CD4-positive, alpha-beta T cell treated with Interleukin-17A for 4 hours (primary cell): ENCODE results near the gene CD84.
"Not testable (repeated sequence)": the region's sequence is repeated elsewhere in the genome, so short reads cannot be mapped to it uniquely, and the experiment has no call there.

ENCODE experiments used
- DNase-seq: peaks from one replicate; pipeline ENCODE4 v3.0.0-alpha.2; 2020; ENCODE audit warnings: mixed read lengths

The CD84 gene

GRCh38 chr1:160567858-160568682 lies 11.2 kb downstream of the CD84 start:
- peak; percentile 84 for DNase-seq

- DNase-seq = no peak
These were observed 12.0 kb downstream of the CD84 start for GRCh38 chr1:160567341-160567740.

- DNase-seq = no peak
These were observed 13.7 kb downstream of the CD84 start for GRCh38 chr1:160565564-160565963.

GRCh38 chr1:160563230-160563629 lies 16.1 kb downstream of the CD84 start:
- not testable (repeated sequence) for DNase-seq

GRCh38 chr1:160562745-160563144 lies 16.6 kb downstream of the CD84 start:
- DNase-seq = not testable (repeated sequence)

- DNase-seq = no peak
These were observed 18.5 kb downstream of the CD84 start for GRCh38 chr1:160560806-160561205.

GRCh38 chr1:160560045-160560705 lies 19.1 kb downstream of the CD84 start:
- no peak for DNase-seq

GRCh38 chr1:160559437-160559836 lies 19.9 kb downstream of the CD84 start:
- DNase-seq = not testable (repeated sequence)

- DNase-seq = no peak
These were observed 20.5 kb downstream of the CD84 start for GRCh38 chr1:160558660-160559380.

- DNase-seq = no peak
These were observed 25.5 kb downstream of the CD84 start for GRCh38 chr1:160553778-160554177.

GRCh38 chr1:160552425-160552824 lies 26.9 kb downstream of the CD84 start:
- DNase-seq = no peak

GRCh38 chr1:160550572-160551034 lies 28.7 kb downstream of the CD84 start:
- peak; percentile 82 for DNase-seq

GRCh38 chr1:160549665-160550006 lies 29.7 kb downstream of the CD84 start:
- no peak for DNase-seq

- no peak for DNase-seq
These were observed 30.2 kb downstream of the CD84 start for GRCh38 chr1:160548960-160549664.

- DNase-seq = no peak
These were observed 31.1 kb downstream of the CD84 start for GRCh38 chr1:160548183-160548582.

- DNase-seq = no peak
These were observed 31.9 kb downstream of the CD84 start for GRCh38 chr1:160547422-160547821.

GRCh38 chr1:160546942-160547341 lies 32.4 kb downstream of the CD84 start:
- DNase-seq = no peak

- peak; percentile 52 for DNase-seq
These were observed 34.6 kb downstream of the CD84 start for GRCh38 chr1:160544647-160545046.

GRCh38 chr1:160542303-160542945 lies 36.9 kb downstream of the CD84 start:
- DNase-seq = no peak

GRCh38 chr1:160541622-160542302 lies 37.5 kb downstream of the CD84 start:
- no peak for DNase-seq

GRCh38 chr1:160540859-160541233 lies 38.5 kb downstream of the CD84 start:
- no peak for DNase-seq
